Thyroid gland (tissue), 4 donors: ENCODE data around the gene PARPBP. TPM values are rescaled to one million over a fixed set of nuclear protein-coding genes. Genes with fewer than 3 reads are reported as not detected.
"Not testable (repeated sequence)": the region's sequence is repeated elsewhere in the genome, so short reads cannot be mapped to it uniquely, and the experiment has no call there.

Experiments
- DNase-seq, 2 donors: peaks; one replicate each; pipeline ENCODE4 v3.0.0-alpha.2; 2019
- H3K27ac ChIP-seq, 3 donors: fragments of 200-600 bp; sonication (generic); 1 replicate in 2 of 3; 2 replicates in 1 of 3; pipeline ENCODE4 v1.5.1; 2016 to 2019; ENCODE audit warnings: mild to moderate bottlenecking in 1 of 3, moderate library complexity in 1 of 3
- H3K27me3 ChIP-seq: fragments of 200-600 bp; sonication (generic); one replicate; pipeline ENCODE4 v1.5.1; 2019
- H3K36me3 ChIP-seq, 2 donors: fragments of 200-600 bp; sonication (generic); one replicate each; pipeline ENCODE4 v1.5.1; 2016 to 2019
- H3K4me1 ChIP-seq, 2 donors: fragments of 200-600 bp; sonication (generic); one replicate each; pipeline ENCODE4 v1.5.1; 2017 to 2019
- H3K4me3 ChIP-seq, 3 donors: fragments of 200-600 bp; sonication (generic); replicated peaks in 1 of 3; 1 replicate in 2 of 3; 2 replicates in 1 of 3; pipeline ENCODE4 v1.5.1; 2016; ENCODE audit warnings: mild to moderate bottlenecking in 1 of 3
- H3K9me3 ChIP-seq: fragments of 200-600 bp; sonication (generic); one replicate; pipeline ENCODE4 v1.5.1; 2017
- POLR2A ChIP-seq, 2 donors: fragments of 450-650 bp; IDR thresholded peaks; one replicate each; pipeline ENCODE4 v1.6.1; 2017; ENCODE audit warnings: antibody characterized with exemption in 2 of 2, mild to moderate bottlenecking in 2 of 2, moderate library complexity in 1 of 2
- WGBS, 2 donors: methylation state at CpG; one replicate each; pipeline ENCODE4 v1.1.5; 2017; 5-methylcytosine and 5-hydroxymethylcytosine counted together
- intact Hi-C: fragments of 100-400 bp; cut with DNase I; formaldehyde crosslinking; loops from one replicate; pipeline ENCODE4 v1.15.1; 2023
- total RNA-seq, 4 donors: library from RNA; depleted of rRNA; stranded (reverse); fragments of >200 nt; gene quantifications; one replicate each; pipeline ENCODE4 v1.2.3, GENCODE V29; 2016
- TF ChIP-seq, protein P1 (sequence below), 6 experiments: fragments of 200-600 bp in 3 of 6; fragments of 450-650 bp in 3 of 6; sonication (generic) in 3 of 6; IDR thresholded peaks; one replicate each; pipeline ENCODE4 v1.5.1; 2016 to 2019; ENCODE audit warnings: antibody characterized with exemption in 6 of 6, mild to moderate bottlenecking in 2 of 6, inconsistent platforms in 1 of 6, moderate library complexity in 1 of 6

PARPBP gene
- total RNA-seq, 4 donors from 2014 or later = 0.98 to 3.9 (median 2.5) TPM

DNA sequence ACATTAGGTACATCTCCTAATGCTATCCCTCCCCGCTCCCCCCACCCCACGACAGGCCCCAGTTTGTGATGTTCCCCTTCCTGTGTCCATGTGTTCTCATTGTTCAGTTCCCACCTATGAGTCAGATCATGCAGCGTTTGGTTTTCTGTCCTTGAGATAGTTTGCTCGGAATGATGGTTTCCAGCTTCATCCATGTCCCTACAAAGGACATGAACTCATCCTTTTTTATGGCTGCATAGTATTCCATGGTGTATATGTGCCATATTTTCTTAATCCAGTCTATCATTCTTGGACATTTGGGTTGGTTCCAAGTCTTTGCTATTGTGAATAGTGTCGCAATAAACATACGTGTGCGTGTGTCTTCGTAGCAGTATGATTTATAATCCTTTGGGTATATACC is 17.6 kb downstream of the PARPBP start:
- intact Hi-C loops, H3K27me3 ChIP-seq, H3K9me3 ChIP-seq, H3K4me3 ChIP-seq, DNase-seq, H3K27ac ChIP-seq, H3K36me3 ChIP-seq, H3K4me1 ChIP-seq: not testable (repeated sequence)
- WGBS, 2 donors = 96 to 97% methylated on average over 8 of the region's 8 CpGs

- 89 to 92% methylated on average over 7 to 11 of the region's 11 CpGs for WGBS, 2 donors
- intact Hi-C loops, H3K27me3 ChIP-seq, H3K36me3 ChIP-seq, H3K4me1 ChIP-seq, H3K4me3 ChIP-seq, DNase-seq, H3K9me3 ChIP-seq, H3K27ac ChIP-seq: not testable (repeated sequence)
These were observed 22.9 kb downstream of the PARPBP start for GRCh38 chr12:102142866-102143373.

GRCh38 chr12:102144221-102144620 is 24.2 kb downstream of the PARPBP start:
- WGBS, 2 donors = 76 to 83% methylated on average over 1 of the region's 1 CpG
- no peaks in the 10 kb centered on the region for H3K27me3 ChIP-seq
- DNase-seq = no peak
- no peak overlapping the region for H3K4me3 ChIP-seq
- H3K9me3 ChIP-seq = no peaks in the 10 kb centered on the region
- no peaks in the 10 kb centered on the region for H3K36me3 ChIP-seq
- intact Hi-C loops = no loop called here
- TF ChIP-seq, protein P1, sequence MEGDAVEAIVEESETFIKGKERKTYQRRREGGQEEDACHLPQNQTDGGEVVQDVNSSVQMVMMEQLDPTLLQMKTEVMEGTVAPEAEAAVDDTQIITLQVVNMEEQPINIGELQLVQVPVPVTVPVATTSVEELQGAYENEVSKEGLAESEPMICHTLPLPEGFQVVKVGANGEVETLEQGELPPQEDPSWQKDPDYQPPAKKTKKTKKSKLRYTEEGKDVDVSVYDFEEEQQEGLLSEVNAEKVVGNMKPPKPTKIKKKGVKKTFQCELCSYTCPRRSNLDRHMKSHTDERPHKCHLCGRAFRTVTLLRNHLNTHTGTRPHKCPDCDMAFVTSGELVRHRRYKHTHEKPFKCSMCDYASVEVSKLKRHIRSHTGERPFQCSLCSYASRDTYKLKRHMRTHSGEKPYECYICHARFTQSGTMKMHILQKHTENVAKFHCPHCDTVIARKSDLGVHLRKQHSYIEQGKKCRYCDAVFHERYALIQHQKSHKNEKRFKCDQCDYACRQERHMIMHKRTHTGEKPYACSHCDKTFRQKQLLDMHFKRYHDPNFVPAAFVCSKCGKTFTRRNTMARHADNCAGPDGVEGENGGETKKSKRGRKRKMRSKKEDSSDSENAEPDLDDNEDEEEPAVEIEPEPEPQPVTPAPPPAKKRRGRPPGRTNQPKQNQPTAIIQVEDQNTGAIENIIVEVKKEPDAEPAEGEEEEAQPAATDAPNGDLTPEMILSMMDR (IDR thresholded peaks at IDR 0.05) = no peak
- no peak for TF ChIP-seq POLR2A (IDR thresholded peaks at IDR 0.05)
- H3K4me1 ChIP-seq = peaks cover 0 to 5% of the 10 kb centered on the region in 2 donors
- H3K27ac ChIP-seq = no peak overlapping the region

GRCh38 chr12:102147062-102147587 is 27.1 kb downstream of the PARPBP start:
- H3K36me3 ChIP-seq, H3K27ac ChIP-seq, H3K4me1 ChIP-seq, H3K27me3 ChIP-seq, H3K4me3 ChIP-seq, H3K9me3 ChIP-seq, intact Hi-C loops, DNase-seq: not testable (repeated sequence)
- 95 to 97% methylated on average over 4 of the region's 4 CpGs for WGBS, 2 donors

DNA sequence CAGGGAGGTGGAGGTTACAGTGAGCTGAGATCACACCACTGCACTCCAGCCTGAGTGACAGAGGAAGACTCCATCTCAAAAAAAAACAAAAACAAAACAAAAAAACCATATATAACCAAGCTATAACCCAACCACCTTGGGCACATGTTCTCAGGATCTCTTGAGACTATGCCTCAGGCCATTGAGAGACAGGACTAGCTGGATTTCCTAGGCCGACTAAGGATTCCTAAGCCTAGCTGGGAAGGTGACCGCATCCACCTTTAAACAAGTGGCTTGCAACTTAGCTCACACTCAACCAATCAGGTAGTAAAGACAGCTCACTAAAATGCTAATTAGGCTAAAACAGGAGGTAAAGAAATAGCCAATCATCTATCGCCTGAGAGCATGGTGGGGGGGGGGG is 35.2 kb downstream of the PARPBP start:
- DNase-seq, H3K27ac ChIP-seq, H3K4me1 ChIP-seq, H3K36me3 ChIP-seq, intact Hi-C loops, H3K9me3 ChIP-seq, H3K27me3 ChIP-seq, H3K4me3 ChIP-seq: not testable (repeated sequence)
- 96 to 100% methylated on average over 3 of the region's 3 CpGs for WGBS, 2 donors

DNA sequence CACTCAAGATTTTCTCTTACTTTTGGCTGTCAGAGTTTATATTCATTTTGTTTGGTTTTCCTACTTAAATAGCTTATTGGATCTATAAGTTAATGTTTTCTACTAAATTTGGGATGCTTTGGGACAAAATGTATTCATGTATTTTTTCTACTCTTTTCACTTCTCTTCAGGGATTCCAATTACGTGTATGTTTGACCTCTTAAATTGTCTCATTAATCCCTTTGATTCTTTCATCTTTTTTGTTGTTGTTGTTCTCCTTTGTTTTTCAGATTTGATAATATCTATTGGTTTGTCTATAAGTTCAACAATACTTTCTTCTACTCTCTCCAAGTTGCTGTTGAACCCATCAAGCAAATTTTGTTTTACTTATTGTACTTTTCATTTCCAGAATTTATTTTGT is 43.4 kb downstream of the PARPBP start:
- Histone ChIP-seq H3K27me3 (no peaks in the 10 kb centered on the region), H3K36me3 (no peaks in the 10 kb centered on the region), H3K9me3 (no peaks in the 10 kb centered on the region), H3K27ac (no peak overlapping the region), H3K4me1 (peaks cover 0 to 3% of the 10 kb centered on the region in 2 donors), H3K4me3 (no peak overlapping the region)
- 90 to 96% methylated on average over 1 of the region's 1 CpG for WGBS, 2 donors
- TF ChIP-seq POLR2A (IDR thresholded peaks at IDR 0.05) = no peak
- TF ChIP-seq, protein P1 (IDR thresholded peaks at IDR 0.05) = no peak
- intact Hi-C loops = loop anchor here (10.0 kb wide), 1 partner anchor 381 kb away; no protein-coding TSS in a partner anchor
- no peak for DNase-seq

DNA sequence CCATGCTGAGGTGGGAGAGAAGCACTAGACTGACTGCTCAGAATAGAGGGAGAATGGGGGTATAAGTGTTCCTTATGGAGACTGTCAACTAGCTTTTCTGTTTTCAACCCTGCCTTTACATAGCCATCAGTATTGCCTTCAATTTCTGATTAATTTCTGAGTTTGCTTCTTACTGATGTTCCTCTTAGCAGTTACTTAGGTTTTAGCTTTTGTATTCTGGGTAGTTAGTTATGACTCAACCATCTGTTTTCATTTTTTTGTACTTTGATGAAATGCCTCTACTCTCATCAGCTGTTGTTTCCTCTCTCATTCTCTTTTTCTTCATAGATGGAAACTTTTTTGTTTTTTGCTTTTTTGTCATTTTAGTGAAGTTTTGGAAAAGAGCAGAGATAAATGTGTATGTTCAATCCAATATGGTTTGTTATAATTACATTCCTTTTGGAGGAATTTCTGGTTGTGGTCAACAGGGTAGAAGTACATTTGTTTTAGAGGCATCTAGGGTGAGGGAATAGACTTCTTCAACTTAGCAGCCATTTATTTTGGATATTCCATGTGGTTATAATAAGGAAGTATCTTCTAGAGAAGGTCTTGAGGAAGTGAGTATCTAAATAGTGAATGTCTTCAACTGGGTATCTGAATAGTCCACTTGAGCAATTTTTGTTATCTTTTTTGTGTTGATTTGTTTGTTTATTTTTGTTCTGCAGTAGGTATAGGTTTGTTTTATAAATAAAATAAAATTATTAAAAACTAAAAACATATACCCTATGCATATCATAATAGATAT is 48.0 kb downstream of the PARPBP start:
- no peaks in the 10 kb centered on the region for H3K36me3 ChIP-seq
- H3K4me3 ChIP-seq = no peak overlapping the region
- no peaks in the 10 kb centered on the region for H3K4me1 ChIP-seq
- no peak for DNase-seq
- no peak for TF ChIP-seq POLR2A (IDR thresholded peaks at IDR 0.05)
- TF ChIP-seq, protein P1 (IDR thresholded peaks at IDR 0.05) = no peak
- H3K27ac ChIP-seq = no peak overlapping the region
- H3K27me3 ChIP-seq = no peaks in the 10 kb centered on the region
- intact Hi-C loops = loop anchor here (10.0 kb wide), 1 partner anchor 377 kb away; no protein-coding TSS in a partner anchor
- H3K9me3 ChIP-seq = no peaks in the 10 kb centered on the region
